DMS153 treated with DMSO at 0.1 percent for 48 hours (cell line): Measurements from ENCODE around the gene HOXA2.
A peak's percentile ranks its signal among the peaks of the same experiment; 100 is the strongest.

Experiments
- DNase-seq: peaks from one replicate; lab custom pipeline; 2025; ENCODE audit not compliant: unreplicated experiment; lab: John Stamatoyannopoulos, UW

HOXA2 gene

GRCh38 chr7:27080844-27081436 lies 21.5 kb downstream of the HOXA2 start:
- DNase-seq: no peak

GRCh38 chr7:27079234-27079975 lies 23.1 kb downstream of the HOXA2 start:
- no peak for DNase-seq

- DNase-seq: no peak
Measured at GRCh38 chr7:27078616-27079233, 23.8 kb downstream of the HOXA2 start.

GRCh38 chr7:27073076-27073475 lies 29.4 kb downstream of the HOXA2 start:
- DNase-seq: peak; percentile 45

GRCh38 chr7:27071622-27072390 lies 30.7 kb downstream of the HOXA2 start:
- DNase-seq: no peak

- no peak for DNase-seq
Measured at GRCh38 chr7:27068259-27068658, 34.2 kb downstream of the HOXA2 start.

GRCh38 chr7:27066148-27066547 lies 36.3 kb downstream of the HOXA2 start:
- DNase-seq: no peak

GRCh38 chr7:27065709-27066108 lies 36.8 kb downstream of the HOXA2 start:
- DNase-seq: no peak

GRCh38 chr7:27064661-27065060 lies 37.8 kb downstream of the HOXA2 start:
- DNase-seq: no peak

- DNase-seq: no peak
Measured at GRCh38 chr7:27064159-27064558, 38.3 kb downstream of the HOXA2 start.

GRCh38 chr7:27062946-27063345 lies 39.5 kb downstream of the HOXA2 start:
- no peak for DNase-seq

GRCh38 chr7:27053153-27053552 lies 49.3 kb downstream of the HOXA2 start:
- no peak for DNase-seq

GRCh38 chr7:27051451-27051850 lies 51.0 kb downstream of the HOXA2 start:
- no peak for DNase-seq
